ENCODE data around the gene CDH9. TPM values are rescaled to one million over a fixed set of nuclear protein-coding genes. Genes with fewer than 3 reads are reported as not detected.

CDH9 gene
- total and polyA plus RNA-seq, 11 donors = not detected

GRCh38 chr5:26945901-26946300, 92.5 kb downstream of the CDH9 start:
- Histone ChIP-seq H3K4me1 (no peaks in the 10 kb centered on the region), H3K27ac (no peak overlapping the region), H3K4me3 (no peak overlapping the region), H3K27me3 (no peaks in the 10 kb centered on the region), H3K36me3 (no peaks in the 10 kb centered on the region), H3K9me3 (no peaks in the 10 kb centered on the region)
- ATAC-seq (no peak), DNase-seq (no peak)
- intact Hi-C loops (cut with DNase I) = no loop called here
- TF ChIP-seq CTCF (IDR thresholded peaks at IDR 0.05) = no peak
- TF ChIP-seq POLR2A (IDR thresholded peaks at IDR 0.05) = no peak

- WGBS, 4 donors = 40 to 47% (median 45%) methylated on average over 2 of the region's 2 CpGs
- H3K36me3 ChIP-seq = no peaks in the 10 kb centered on the region
- H3K27me3 ChIP-seq = no peaks in the 10 kb centered on the region
- H3K27ac ChIP-seq = no peak overlapping the region
- no peaks in the 10 kb centered on the region for H3K9me3 ChIP-seq
- intact Hi-C loops (cut with DNase I) = no loop called here
- H3K4me3 ChIP-seq = no peak overlapping the region
- TF ChIP-seq CTCF (IDR thresholded peaks at IDR 0.05) = no peak
- no peak for TF ChIP-seq POLR2A (IDR thresholded peaks at IDR 0.05)
- DNase-seq (no peak), ATAC-seq (no peak)
- no peaks in the 10 kb centered on the region for H3K4me1 ChIP-seq
These were observed 95.9 kb downstream of the CDH9 start for GRCh38 chr5:26942481-26942880.

- WGBS, 4 donors = 44 to 58% (median 53%) methylated on average over 1 of the region's 1 CpG
- no peak for TF ChIP-seq POLR2A (IDR thresholded peaks at IDR 0.05)
- Histone ChIP-seq H3K9me3 (peaks cover 0 to 4% (median 0%) of the 10 kb centered on the region in 12 donors), H3K36me3 (no peaks in the 10 kb centered on the region), H3K27ac (no peak overlapping the region), H3K4me1 (no peaks in the 10 kb centered on the region), H3K27me3 (no peaks in the 10 kb centered on the region), H3K4me3 (no peak overlapping the region)
- DNase-seq (no peak), ATAC-seq (no peak)
- intact Hi-C loops (cut with DNase I) = no loop called here
These were observed 97.4 kb downstream of the CDH9 start for GRCh38 chr5:26940994-26941393.

GRCh38 chr5:26932238-26932637, 106.1 kb downstream of the CDH9 start:
- intact Hi-C loops (cut with DNase I) = no loop called here
- Histone ChIP-seq H3K9me3 (peaks cover 0 to 13% (median 0%) of the 10 kb centered on the region in 12 donors), H3K27ac (no peak overlapping the region), H3K4me1 (no peaks in the 10 kb centered on the region), H3K27me3 (no peaks in the 10 kb centered on the region), H3K4me3 (no peak overlapping the region), H3K36me3 (no peaks in the 10 kb centered on the region)
- ATAC-seq = no peak
- no peak for DNase-seq
- 52 to 65% (median 57%) methylated on average over 2 of the region's 2 CpGs for WGBS, 4 donors
- TF ChIP-seq POLR2A (IDR thresholded peaks at IDR 0.05) (no peak), CTCF (IDR thresholded peaks at IDR 0.05) (no peak)

- intact Hi-C loops (cut with DNase I) = no loop called here
- H3K27me3 ChIP-seq = no peaks in the 10 kb centered on the region
- no peak overlapping the region for H3K4me3 ChIP-seq
- no peak for DNase-seq
- H3K27ac ChIP-seq = no peak overlapping the region
- no peaks in the 10 kb centered on the region for H3K4me1 ChIP-seq
- no peak for ATAC-seq
- peaks cover 0 to 22% (median 0%) of the 10 kb centered on the region in 12 donors for H3K9me3 ChIP-seq
- no peaks in the 10 kb centered on the region for H3K36me3 ChIP-seq
- 79 to 83% (median 81%) methylated on average over 6 of the region's 6 CpGs for WGBS, 4 donors
- no peak for TF ChIP-seq CTCF (IDR thresholded peaks at IDR 0.05)
- no peak for TF ChIP-seq POLR2A (IDR thresholded peaks at IDR 0.05)
These were observed 116.9 kb downstream of the CDH9 start for GRCh38 chr5:26921439-26921838.

Data from heart left ventricle (tissue), 16 donors.